Activated CD4-positive, alpha-beta T cell treated with anti-CD3 and anti-CD28 coated beads for 48 hours (primary cell): ENCODE results near the gene ERGIC1.

ENCODE experiments used
- DNase-seq: peaks from one replicate; pipeline ENCODE4 v3.0.0-alpha.2; 2020

ERGIC1 gene

DNA sequence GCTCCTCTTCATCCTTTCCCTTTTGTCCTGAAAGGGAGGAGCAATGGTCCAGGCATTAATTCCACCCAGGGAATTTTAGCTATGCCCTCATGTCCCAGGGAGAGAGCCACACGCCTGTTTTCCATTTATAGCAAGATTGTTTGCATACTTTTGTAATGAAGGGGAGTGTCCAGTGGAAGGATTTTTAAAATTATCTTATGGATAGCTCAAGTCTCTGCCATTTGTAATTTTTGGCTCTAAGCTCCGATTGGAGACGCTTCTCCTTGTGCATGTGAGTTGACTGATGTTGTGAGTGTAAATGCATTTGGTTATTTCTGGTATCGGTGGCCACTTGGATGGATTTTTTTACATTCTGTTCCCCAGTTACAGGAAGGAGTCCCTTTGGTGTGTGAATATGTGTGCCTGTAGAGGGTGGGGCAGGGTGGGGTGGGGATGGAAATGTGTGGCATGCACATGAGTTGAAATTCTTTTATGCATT, 118.0 kb downstream of the ERGIC1 start:
- no peak for DNase-seq

- no peak for DNase-seq
These were observed 120.0 kb downstream of the ERGIC1 start for GRCh38 chr5:172953776-172954675.

GRCh38 chr5:172954751-172955159, 120.7 kb downstream of the ERGIC1 start:
- no peak for DNase-seq

DNA sequence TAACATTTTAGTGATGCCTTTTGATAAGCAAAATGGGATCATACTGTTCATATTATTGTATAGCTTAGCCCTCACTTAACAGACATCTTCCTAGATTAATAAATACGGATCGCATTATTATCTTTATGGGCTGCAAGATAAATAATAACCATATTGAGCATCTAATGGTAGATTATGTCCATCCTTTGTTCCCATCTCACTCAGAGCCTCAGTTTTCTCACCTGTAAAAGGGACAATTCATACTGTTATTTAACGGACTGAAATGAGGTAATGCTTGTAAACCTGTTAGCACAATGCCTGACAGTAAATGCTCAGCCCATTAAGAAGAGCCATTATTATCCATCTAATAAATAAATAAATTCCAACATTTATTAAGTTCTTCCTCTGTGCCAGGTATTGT, 122.2 kb downstream of the ERGIC1 start:
- no peak for DNase-seq

GRCh38 chr5:172956936-172957335, 122.9 kb downstream of the ERGIC1 start:
- no peak for DNase-seq

GRCh38 chr5:172957458-172957857, 123.4 kb downstream of the ERGIC1 start:
- no peak for DNase-seq

DNA sequence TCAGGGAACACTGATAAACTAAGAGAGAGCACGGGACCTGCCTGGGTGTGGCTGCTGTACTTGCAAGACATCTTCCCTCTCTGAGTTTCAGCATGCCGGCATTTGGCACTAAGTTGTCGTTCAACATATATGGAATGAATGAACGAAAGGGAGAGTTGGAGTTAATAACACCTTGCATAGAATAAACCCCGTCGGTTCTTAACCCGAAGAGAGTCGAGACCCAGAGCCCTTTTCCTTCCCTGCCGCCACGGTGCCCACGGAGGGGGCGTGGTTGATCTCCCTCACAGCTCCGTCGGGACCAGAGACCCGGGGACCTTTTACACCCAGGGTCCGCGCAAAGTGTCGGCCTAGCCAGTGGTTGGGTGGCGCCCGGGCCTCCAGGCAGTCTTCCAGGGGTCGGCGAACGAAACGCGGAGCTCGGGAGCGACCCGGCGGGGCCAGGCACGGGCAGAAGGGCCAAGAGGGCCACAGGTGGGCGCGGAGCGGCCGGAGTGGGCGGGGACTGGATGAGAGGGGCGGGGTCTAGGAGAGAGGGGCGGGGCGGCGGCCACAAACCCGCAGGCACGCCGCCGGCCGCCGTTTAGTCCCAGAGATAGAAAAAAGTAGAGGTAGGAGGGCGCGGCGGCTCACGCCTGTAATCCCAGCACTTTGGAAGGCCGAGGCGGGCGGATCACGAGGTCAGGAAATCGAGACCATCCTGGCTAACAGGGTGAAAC, 124.4 kb downstream of the ERGIC1 start:
- peak; percentile 75 for DNase-seq

GRCh38 chr5:172959824-172960799, 126.1 kb downstream of the ERGIC1 start:
- DNase-seq = peak; percentile 26

DNA sequence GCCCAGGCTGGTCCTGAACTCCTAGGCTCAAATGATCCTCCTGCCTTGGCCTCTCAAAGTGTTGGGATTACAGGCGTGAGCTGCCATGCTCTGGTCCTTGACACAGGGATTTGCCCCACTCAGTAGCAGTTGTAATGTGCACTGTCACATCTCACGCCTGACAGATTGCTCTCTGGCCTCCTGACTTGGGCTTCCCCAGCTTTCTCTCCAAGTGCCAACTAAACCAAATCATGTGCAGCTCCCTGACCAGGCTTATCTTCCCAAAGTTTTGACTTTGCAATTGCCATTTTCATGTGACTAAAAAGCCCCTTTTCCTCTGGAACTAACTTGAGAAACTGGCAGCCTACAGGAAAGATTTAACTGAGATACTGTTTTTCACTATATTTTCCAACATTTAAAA, 135.9 kb downstream of the ERGIC1 start:
- DNase-seq = no peak

- DNase-seq = no peak
These were observed 137.4 kb downstream of the ERGIC1 start for GRCh38 chr5:172971482-172971881.

DNA sequence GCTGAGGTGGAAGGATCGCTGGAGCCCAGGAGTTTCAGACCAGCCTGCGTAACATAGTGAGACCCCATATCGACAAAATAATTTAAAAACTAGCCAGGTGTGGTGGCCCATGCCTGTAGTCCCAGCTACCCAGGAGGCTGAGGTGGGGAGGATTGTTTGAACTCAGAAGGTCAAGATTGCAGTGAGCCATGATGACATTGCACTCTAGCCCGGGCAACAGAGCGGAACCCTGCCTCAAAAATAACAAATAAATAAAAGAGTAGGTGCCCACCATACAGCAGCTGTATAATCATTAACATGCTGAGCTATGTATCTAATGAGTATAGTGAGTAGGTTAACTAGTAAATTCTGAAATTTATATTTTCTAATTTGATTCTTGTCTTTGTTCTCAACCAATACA, 138.5 kb downstream of the ERGIC1 start:
- no peak for DNase-seq

DNA sequence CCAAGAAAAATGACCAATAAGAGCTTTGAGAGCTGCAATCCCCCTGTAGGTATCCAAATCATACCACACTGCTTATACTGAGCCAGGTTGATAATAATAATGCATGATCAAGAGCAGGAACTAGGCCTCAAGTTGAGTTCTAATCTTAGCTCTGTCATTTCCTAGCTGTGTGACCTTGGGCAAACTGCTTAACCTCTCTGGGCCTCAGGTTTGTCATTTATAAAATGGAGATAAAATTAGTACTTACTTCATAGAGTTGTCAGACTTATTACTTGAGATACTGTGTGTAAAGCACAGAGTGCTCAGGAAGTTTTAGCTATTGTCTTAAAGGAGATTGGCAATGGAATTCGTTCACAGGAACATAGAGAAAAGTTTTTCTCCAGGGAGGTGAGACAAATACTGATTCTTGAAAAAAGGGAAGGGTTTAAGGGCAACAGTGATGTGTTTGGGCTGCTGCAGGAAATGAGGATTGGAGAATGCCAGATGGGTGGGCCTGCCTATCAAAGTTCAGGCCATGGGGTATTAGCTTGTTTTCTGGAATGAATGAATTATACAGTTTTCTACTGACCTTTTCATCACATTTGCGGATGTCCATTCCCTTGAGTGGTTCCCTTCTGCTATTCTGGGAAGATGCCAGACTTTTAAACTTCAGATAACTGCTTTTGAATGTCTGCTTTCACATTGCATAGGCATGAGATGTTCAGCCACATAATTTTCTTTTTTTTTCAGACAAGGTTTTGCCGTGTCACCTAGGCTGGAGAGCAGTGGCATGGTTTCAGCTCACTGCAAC, 139.3 kb downstream of the ERGIC1 start:
- no peak for DNase-seq

DNA sequence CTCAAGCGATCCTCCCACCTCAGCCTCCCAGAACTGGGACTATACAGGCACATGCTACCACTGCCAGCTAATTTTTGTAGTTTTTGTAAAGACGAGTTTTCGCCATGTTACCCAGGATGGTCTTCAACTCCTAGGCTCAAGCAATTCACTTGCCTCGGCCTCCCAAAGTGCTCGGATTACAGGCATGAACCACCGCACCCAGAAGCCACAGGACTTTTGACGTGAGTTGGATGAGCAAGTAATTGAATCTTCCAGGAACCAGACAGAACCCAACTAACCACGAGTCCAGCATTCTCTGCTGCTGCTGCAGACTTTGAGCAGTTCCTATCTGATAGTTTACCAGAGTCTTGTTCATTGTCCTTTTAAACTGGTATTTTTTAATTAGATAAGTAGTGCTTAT, 139.9 kb downstream of the ERGIC1 start:
- no peak for DNase-seq

- no peak for DNase-seq
These were observed 141.2 kb downstream of the ERGIC1 start for GRCh38 chr5:172975289-172975688.

- no peak for DNase-seq
These were observed 145.7 kb downstream of the ERGIC1 start for GRCh38 chr5:172979778-172980177.

DNA sequence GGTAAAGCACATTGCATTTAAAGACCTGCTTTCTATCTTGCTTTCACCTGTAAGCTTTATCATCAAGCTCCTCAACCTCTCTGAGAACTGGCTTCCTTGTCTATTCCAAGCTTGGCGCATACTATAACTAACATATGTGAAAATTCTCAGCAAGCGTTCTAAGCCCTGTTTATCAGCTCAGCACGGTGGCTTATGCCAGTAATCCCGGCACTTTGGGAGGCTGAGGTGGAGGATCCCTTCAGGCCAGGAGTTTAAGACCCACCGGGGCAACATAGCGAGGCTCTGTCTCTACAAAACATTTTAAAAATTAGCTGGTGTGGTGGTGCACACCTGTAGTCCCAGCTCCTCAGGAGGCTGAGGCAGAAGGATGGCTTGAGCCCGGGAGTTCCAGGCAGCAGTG, 147.9 kb downstream of the ERGIC1 start:
- no peak for DNase-seq

- DNase-seq = peak; percentile 98
These were observed 149.6 kb downstream of the ERGIC1 start, which contains the start of gene ATP6V0E1 for GRCh38 chr5:172983542-172984243. Gene ATP6V0E1 (plus strand): TSS chr5:172983771. CDS start chr5:172983861, 90 bp downstream.

DNA sequence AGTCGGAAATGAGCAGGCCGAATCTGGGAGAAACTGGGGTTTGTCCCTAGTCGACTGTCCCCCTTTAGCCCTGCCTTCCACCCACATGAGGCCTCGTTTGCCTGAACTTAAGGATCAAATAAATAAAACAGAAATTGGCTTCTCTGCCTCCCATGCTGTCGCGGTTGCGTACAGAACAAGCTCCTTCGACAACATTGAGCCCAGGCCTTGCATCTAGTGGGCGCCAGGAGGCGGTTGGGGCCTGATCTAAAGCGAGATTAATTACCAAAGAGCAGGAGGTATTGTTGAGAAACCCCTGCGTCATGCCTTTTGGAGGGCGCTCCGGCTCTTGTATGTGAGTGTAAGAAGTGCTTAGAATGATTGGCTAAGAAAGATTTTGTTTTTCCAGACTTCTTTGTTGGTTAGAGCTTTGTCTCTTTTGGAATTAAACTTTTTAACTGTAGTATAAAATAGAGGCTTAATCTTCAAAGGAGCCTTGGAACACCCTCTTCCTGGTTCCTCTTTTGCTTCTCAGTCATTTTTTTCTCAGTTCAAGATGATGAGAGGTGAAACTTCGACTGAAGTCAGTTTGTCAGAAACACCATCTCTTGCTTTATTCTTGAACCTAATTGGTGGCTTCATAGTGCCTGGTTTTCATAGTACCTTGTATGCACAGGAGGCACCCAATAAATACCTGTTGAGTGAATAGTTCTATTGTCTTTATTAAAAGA, 150.3 kb downstream of the ERGIC1 start:
- peak; percentile 87 for DNase-seq

- no peak for DNase-seq
These were observed 151.5 kb downstream of the ERGIC1 start for GRCh38 chr5:172985596-172985995.

GRCh38 chr5:172988276-172988675, 154.2 kb downstream of the ERGIC1 start:
- DNase-seq = no peak
